HG02870 (cell line): Measurements from ENCODE around the gene SPACA5.
"Not testable (repeated sequence)": the region's sequence is repeated elsewhere in the genome, so short reads cannot be mapped to it uniquely, and the experiment has no call there.

Experiments
- ATAC-seq: cut with Tn5 transposase; IDR thresholded peaks from one replicate; pipeline ENCODE4 v1.9.1; 2021; ENCODE audit warnings: mild to moderate bottlenecking, moderate library complexity; ENCODE audit not compliant: unreplicated experiment

The SPACA5 gene

GRCh38 chrX:48021026-48021900 lies 14.5 kb downstream of the SPACA5 start:
- peak; percentile 46 for ATAC-seq

- no peak for ATAC-seq
These were observed 15.3 kb downstream of the SPACA5 start for GRCh38 chrX:48022100-48022499.

- no peak for ATAC-seq
These were observed 15.9 kb downstream of the SPACA5 start for GRCh38 chrX:48022738-48023137.

- no peak for ATAC-seq
These were observed 18.8 kb downstream of the SPACA5 start for GRCh38 chrX:48025561-48025960.

GRCh38 chrX:48027545-48027944 lies 20.8 kb downstream of the SPACA5 start:
- ATAC-seq = not testable (repeated sequence)

GRCh38 chrX:48028091-48028490 lies 21.3 kb downstream of the SPACA5 start:
- ATAC-seq = no peak

- no peak for ATAC-seq
These were observed 23.4 kb downstream of the SPACA5 start for GRCh38 chrX:48030237-48030636.

- ATAC-seq = not testable (repeated sequence)
These were observed 23.9 kb downstream of the SPACA5 start for GRCh38 chrX:48030641-48031173.

GRCh38 chrX:48035891-48036290 lies 29.1 kb downstream of the SPACA5 start:
- no peak for ATAC-seq

- no peak for ATAC-seq
These were observed 36.3 kb downstream of the SPACA5 start for GRCh38 chrX:48043056-48043455.

- no peak for ATAC-seq
These were observed 38.9 kb downstream of the SPACA5 start for GRCh38 chrX:48045410-48046311.

- ATAC-seq = no peak
These were observed 40.1 kb downstream of the SPACA5 start for GRCh38 chrX:48046846-48047245.

- no peak for ATAC-seq
These were observed 52.0 kb downstream of the SPACA5 start for GRCh38 chrX:48058621-48059295.

GRCh38 chrX:48059296-48059639 lies 52.5 kb downstream of the SPACA5 start:
- no peak for ATAC-seq
